SIG-M5 treated with dmso at 0.1 percent for 504 hours (cell line): ENCODE data around the gene SEC24C.

Source experiments
- DNase-seq: peaks from one replicate; lab custom pipeline; 2025; ENCODE audit not compliant: unreplicated experiment; lab: John Stamatoyannopoulos, UW

Gene SEC24C

GRCh38 chr10:73809061-73809818, 65.1 kb downstream of the SEC24C start:
- DNase-seq = no peak

- DNase-seq = peak; percentile 40
Measured at GRCh38 chr10:73810358-73810734, 66.2 kb downstream of the SEC24C start.

- DNase-seq = no peak
Measured at GRCh38 chr10:73810735-73811465, 66.7 kb downstream of the SEC24C start.

GRCh38 chr10:73812657-73813056, 68.5 kb downstream of the SEC24C start:
- no peak for DNase-seq

GRCh38 chr10:73813333-73813732, 69.2 kb downstream of the SEC24C start:
- no peak for DNase-seq

GRCh38 chr10:73814276-73814895, 70.2 kb downstream of the SEC24C start:
- DNase-seq = no peak

- DNase-seq = no peak
Measured at GRCh38 chr10:73814896-73815718, 70.9 kb downstream of the SEC24C start.

- no peak for DNase-seq
Measured at GRCh38 chr10:73815719-73816030, 71.5 kb downstream of the SEC24C start.

GRCh38 chr10:73816917-73817729, 73.0 kb downstream of the SEC24C start:
- no peak for DNase-seq

- DNase-seq = no peak
Measured at GRCh38 chr10:73817826-73818225, 73.7 kb downstream of the SEC24C start.

- no peak for DNase-seq
Measured at GRCh38 chr10:73818402-73818801, 74.2 kb downstream of the SEC24C start.

- no peak for DNase-seq
Measured at GRCh38 chr10:73819081-73819480, 74.9 kb downstream of the SEC24C start.

GRCh38 chr10:73819513-73820093, 75.4 kb downstream of the SEC24C start:
- DNase-seq = no peak
